A549 treated with ZK216348 at 1 μM for 4 hours (cell line): ENCODE results near the gene MFN2. TPM values are rescaled to one million over a fixed set of nuclear protein-coding genes. Genes with fewer than 3 reads are reported as not detected.

Source experiments
- total RNA-seq: library from RNA; stranded (reverse); fragments of 200-300 nt; extraction: Qiagen RNA extraction; gene quantifications from 5 replicates; pipeline ENCODE4 v1.2.3, GENCODE V29; 2022; ENCODE audit warnings: low read depth

MFN2 gene
- total RNA-seq = 30.8 to 37.4 TPM (median 34.7 TPM) in 5 replicates

GRCh38 chr1:11979851-11980675 is at the start of gene MFN2:
Gene MFN2 (plus strand): TSS chr1:11980444. CDS start chr1:11989169, 8,725 bp downstream.

GRCh38 chr1:11934302-11935056 is 45.8 kb upstream of the MFN2 start, which contains the start of gene PLOD1:
Gene PLOD1 (plus strand): TSS chr1:11934717. CDS start chr1:11934780, 63 bp downstream.

Other genes starting within 250 kb of the MFN2 start
- gene AGTRAP, start 244.3 kb upstream of the MFN2 start, total RNA-seq = 62.1 to 107 TPM (median 99.1 TPM) in 5 replicates
- not detected in 5 replicates for gene C1orf167, start 218.3 kb upstream of the MFN2 start, total RNA-seq
- 3.7 to 5.5 TPM (median 4.8 TPM) in 5 replicates for gene MTHFR, start 174.5 kb upstream of the MFN2 start, total RNA-seq
- gene CLCN6, start 174.3 kb upstream of the MFN2 start, total RNA-seq = 4.5 to 7.3 TPM (median 6.2 TPM) in 5 replicates
- gene NPPA, start 132.7 kb upstream of the MFN2 start, total RNA-seq = not detected in 5 replicates
- 0.42 TPM in 1 of 5 replicates, not detected in the others for gene NPPB, start 121.5 kb upstream of the MFN2 start, total RNA-seq
- 24.5 to 50.7 TPM (median 48.7 TPM) in 5 replicates for gene KIAA2013, start 54.0 kb upstream of the MFN2 start, total RNA-seq
- gene PLOD1, start 45.7 kb upstream of the MFN2 start, total RNA-seq = 60.5 to 88.3 TPM (median 85.2 TPM) in 5 replicates
- gene MIIP, start 39.1 kb downstream of the MFN2 start, total RNA-seq = 7.2 to 17.8 TPM (median 12.8 TPM) in 5 replicates
- 0.11 to 0.31 TPM (median 0.11 TPM) in 4 of 5 replicates, not detected in the other for gene TNFRSF8, start 82.9 kb downstream of the MFN2 start, total RNA-seq
- 0.31 to 1.4 TPM (median 0.54 TPM) in 5 replicates for gene TNFRSF1B, start 186.5 kb downstream of the MFN2 start, total RNA-seq
- 6.2 to 10.2 TPM (median 6.6 TPM) in 5 replicates for gene VPS13D, start 249.6 kb downstream of the MFN2 start, total RNA-seq